ENCODE measurements around the gene DLGAP1. TPM values are rescaled to one million over a fixed set of nuclear protein-coding genes. Genes with fewer than 3 reads are reported as not detected.

The DLGAP1 gene
- total RNA-seq, 1 experiment from 2014 or later, result 0.39 TPM

DNA sequence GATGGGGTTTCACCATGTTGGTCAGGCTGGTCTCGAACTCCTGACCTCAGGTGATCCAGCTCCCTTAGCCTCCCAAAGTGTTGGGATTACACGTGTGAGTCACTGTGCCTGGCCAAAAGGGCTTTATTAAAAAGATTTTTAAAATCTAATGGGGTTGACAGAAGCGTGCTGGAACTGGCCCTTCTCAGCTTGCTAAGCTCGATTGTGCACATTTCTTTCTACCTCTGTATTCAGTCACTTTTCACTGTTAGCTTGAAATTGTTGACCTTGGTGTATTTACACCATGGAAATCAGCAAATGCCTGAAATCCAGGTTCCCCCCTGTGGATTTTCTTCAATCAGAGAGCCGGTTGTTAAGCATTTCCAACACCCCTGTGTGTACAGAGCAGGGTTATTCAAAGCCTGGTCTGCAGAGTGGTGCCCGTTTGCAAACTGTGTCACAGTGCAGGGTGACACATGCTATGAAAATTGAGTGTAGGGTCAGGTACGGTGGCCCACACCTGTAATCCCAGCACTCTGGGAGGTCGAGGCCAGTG, 864.9 kb downstream of the DLGAP1 start:
- no peak overlapping the region for H3K27ac ChIP-seq (ENCODE audit: low read depth, low read length)
- peak overlapping the region; percentile 28; the same call in 1 of the 2 replicates for H3K4me2 ChIP-seq (ENCODE audit: low read length)
- BruUV-seq (replicated peaks), result no TSS peak
- H3K79me2 ChIP-seq (ENCODE audit: insufficient read depth, low read length), result peaks cover 9% of the 10 kb centered on the region
- ChIA-PET RAD21 (ENCODE audit: low non-redundant PET in 1 of 2, low total read pairs in 2 of 2, uncharacterized antibody in 2 of 2, unreplicated experiment in 2 of 2) (no interaction called here), CTCF (no interaction called here), POLR2A (interaction anchor here (1.5 kb wide), 1 partner anchor 20 kb away, joined by 3 read pairs; no protein-coding TSS in a partner anchor)
- no peaks in the 10 kb centered on the region for H4K20me1 ChIP-seq (ENCODE audit: insufficient read depth)
- no peaks in the 10 kb centered on the region for H3K27me3 ChIP-seq (ENCODE audit: insufficient read depth, low read length)
- TF ChIP-seq, protein P1, sequence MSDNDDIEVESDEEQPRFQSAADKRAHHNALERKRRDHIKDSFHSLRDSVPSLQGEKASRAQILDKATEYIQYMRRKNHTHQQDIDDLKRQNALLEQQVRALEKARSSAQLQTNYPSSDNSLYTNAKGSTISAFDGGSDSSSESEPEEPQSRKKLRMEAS (IDR thresholded peaks at IDR 0.05), result no peak
- peak overlapping the region; percentile 48 for H2AFZ ChIP-seq (ENCODE audit: low read depth, low read length, poor library complexity, severe bottlenecking)
- no peak for ATAC-seq
- H3K36me3 ChIP-seq (ENCODE audit: control insufficient read depth in 1 of 2, insufficient read depth in 2 of 2, low read length in 2 of 2), result no peaks in the 10 kb centered on the region
- no peak for DNase-seq (ENCODE audit: low read depth, low spot score)
- no peak overlapping the region for H3K4me3 ChIP-seq (replicated peaks in 1 of 2; ENCODE audit: low read depth in 1 of 2, low read length in 2 of 2)
- peak overlapping the region; percentile 23; the same call in 1 of the 2 replicates for H3K9ac ChIP-seq (ENCODE audit: low read length)
- H3K4me1 ChIP-seq (ENCODE audit: control insufficient read depth in 1 of 2, insufficient read depth in 2 of 2, low read length in 2 of 2), result peaks cover 53 to 72% of the 10 kb centered on the region in 2 experiments
- intact Hi-C loops (cut with micrococcal nuclease), result loop anchor here (5.0 kb wide), 1 partner anchor 328 kb away; the partner anchor contains the start of gene MYL12B
- no peaks in the 10 kb centered on the region for H3K9me2 ChIP-seq (ENCODE audit: insufficient read depth)
- H3K9me3 ChIP-seq (ENCODE audit: control insufficient read depth in 1 of 2, insufficient read depth in 1 of 2, low read depth in 1 of 2, low read length in 2 of 2), result no peaks in the 10 kb centered on the region

DNA sequence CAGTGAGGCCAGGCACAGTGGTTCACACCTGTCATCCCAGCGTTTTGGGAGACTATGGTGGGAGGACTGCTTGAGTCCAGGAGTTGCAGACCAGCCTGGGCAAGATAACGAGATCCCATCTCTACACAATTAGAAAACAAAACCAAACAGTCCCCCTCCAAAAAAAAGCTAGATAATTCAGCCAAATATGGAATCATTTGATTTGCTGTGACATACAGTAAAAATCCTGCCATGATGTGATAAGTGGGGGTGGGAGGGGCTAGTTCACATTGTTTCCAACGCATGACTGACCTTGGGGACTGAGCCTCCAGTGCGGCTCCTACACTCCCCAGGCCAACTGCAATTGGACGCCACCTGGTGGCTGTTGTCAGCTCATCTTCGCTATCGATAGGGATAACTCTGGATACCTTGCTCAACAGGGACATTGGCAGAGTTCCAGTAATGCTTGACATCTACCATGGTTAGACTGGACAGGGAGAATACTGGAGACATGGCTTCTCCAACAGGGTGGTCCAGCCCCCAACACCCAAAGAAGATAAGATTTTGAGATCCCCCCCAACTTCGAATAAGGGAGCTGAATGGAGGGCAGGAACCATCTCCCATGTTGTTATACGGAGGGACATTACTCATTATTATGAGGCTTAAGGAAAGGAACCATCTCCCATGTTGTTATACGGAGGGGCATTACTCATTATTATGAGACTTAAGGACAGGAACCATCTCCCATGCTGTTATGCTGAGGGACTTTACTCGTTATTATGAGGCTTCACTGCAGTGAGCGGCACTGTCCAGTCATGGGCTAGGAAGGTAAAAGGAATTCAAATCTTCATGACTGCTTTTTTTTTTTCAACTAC, 869.2 kb downstream of the DLGAP1 start:
- Histone ChIP-seq H3K27ac (ENCODE audit: low read depth, low read length) (no peak overlapping the region), H3K4me3 (replicated peaks in 1 of 2; ENCODE audit: low read depth in 1 of 2, low read length in 2 of 2) (no peak overlapping the region), H2AFZ (ENCODE audit: low read depth, low read length, poor library complexity, severe bottlenecking) (peak overlapping the region; percentile 47), H3K4me2 (ENCODE audit: low read length) (peak overlapping the region; percentile 26), H3K79me2 (ENCODE audit: insufficient read depth, low read length) (no peaks in the 10 kb centered on the region), H3K9me3 (ENCODE audit: control insufficient read depth in 1 of 2, insufficient read depth in 1 of 2, low read depth in 1 of 2, low read length in 2 of 2) (no peaks in the 10 kb centered on the region), H3K36me3 (ENCODE audit: control insufficient read depth in 1 of 2, insufficient read depth in 2 of 2, low read length in 2 of 2) (no peaks in the 10 kb centered on the region), H3K27me3 (ENCODE audit: insufficient read depth, low read length) (no peaks in the 10 kb centered on the region), H3K4me1 (ENCODE audit: control insufficient read depth in 1 of 2, insufficient read depth in 2 of 2, low read length in 2 of 2) (peaks cover 35 to 55% of the 10 kb centered on the region in 2 experiments), H4K20me1 (ENCODE audit: insufficient read depth) (no peaks in the 10 kb centered on the region), H3K9me2 (ENCODE audit: insufficient read depth) (no peaks in the 10 kb centered on the region), H3K9ac (ENCODE audit: low read length) (no peak overlapping the region)
- ATAC-seq (peak; percentile 96), DNase-seq (ENCODE audit: low read depth, low spot score) (peak; percentile 91)
- ChIA-PET RAD21 (ENCODE audit: low non-redundant PET in 1 of 2, low total read pairs in 2 of 2, uncharacterized antibody in 2 of 2, unreplicated experiment in 2 of 2) (interaction anchor here in 1 of 2 experiments (0.6 to 0.9 kb wide), 2 partner anchors 207 to 304 kb away, joined by 3 read pairs; no protein-coding TSS in a partner anchor), CTCF (interaction anchor here (0.6 to 2.4 kb wide), 12 partner anchors 8 to 265 kb away, joined by 3 to 29 read pairs (median 5); no protein-coding TSS in a partner anchor), POLR2A (interaction anchor here (0.8 to 2.1 kb wide), 8 partner anchors 8 to 289 kb away, joined by 3 to 10 read pairs (median 5); no protein-coding TSS in a partner anchor)
- no TSS peak for BruUV-seq (replicated peaks)
- intact Hi-C loops (cut with micrococcal nuclease), result loop anchor here (2.0 to 5.0 kb wide), 3 partner anchors 54 to 305 kb away; no protein-coding TSS in a partner anchor
- TF ChIP-seq CTCF (IDR thresholded peaks at IDR 0.05 in 2 of 3, conservative IDR thresholded peaks at IDR 0.05 in 1 of 3; ENCODE audit: borderline replicate concordance in 1 of 3, insufficient read depth in 1 of 3, low read depth in 2 of 3, low read length in 2 of 3) (peak in 2 of 3 experiments; percentile 89 to 93; a peak in 4 of 6 replicates), ZFX (IDR thresholded peaks at IDR 0.05) (no peak), YY1 (IDR thresholded peaks at IDR 0.05; ENCODE audit: extremely low read depth, insufficient replicate concordance, low read depth, low read length) (peak; percentile 45), ATF3 (IDR thresholded peaks at IDR 0.05) (no peak), TCF7L2 (IDR thresholded peaks at IDR 0.05; ENCODE audit: borderline replicate concordance, extremely low read depth, insufficient read depth, insufficient read length) (no peak), RAD21 (IDR thresholded peaks at IDR 0.05; ENCODE audit: low read depth) (no peak), POLR2AphosphoS5 (IDR thresholded peaks at IDR 0.05; ENCODE audit: low read depth, low read length) (peak; percentile 64), ELF1 (IDR thresholded peaks at IDR 0.05; ENCODE audit: borderline replicate concordance, low read depth) (no peak)
- TF ChIP-seq, protein P1 (IDR thresholded peaks at IDR 0.05), result no peak
- TF ChIP-seq, protein P2, sequence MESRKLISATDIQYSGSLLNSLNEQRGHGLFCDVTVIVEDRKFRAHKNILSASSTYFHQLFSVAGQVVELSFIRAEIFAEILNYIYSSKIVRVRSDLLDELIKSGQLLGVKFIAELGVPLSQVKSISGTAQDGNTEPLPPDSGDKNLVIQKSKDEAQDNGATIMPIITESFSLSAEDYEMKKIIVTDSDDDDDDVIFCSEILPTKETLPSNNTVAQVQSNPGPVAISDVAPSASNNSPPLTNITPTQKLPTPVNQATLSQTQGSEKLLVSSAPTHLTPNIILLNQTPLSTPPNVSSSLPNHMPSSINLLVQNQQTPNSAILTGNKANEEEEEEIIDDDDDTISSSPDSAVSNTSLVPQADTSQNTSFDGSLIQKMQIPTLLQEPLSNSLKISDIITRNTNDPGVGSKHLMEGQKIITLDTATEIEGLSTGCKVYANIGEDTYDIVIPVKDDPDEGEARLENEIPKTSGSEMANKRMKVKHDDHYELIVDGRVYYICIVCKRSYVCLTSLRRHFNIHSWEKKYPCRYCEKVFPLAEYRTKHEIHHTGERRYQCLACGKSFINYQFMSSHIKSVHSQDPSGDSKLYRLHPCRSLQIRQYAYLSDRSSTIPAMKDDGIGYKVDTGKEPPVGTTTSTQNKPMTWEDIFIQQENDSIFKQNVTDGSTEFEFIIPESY (IDR thresholded peaks at IDR 0.05; ENCODE audit: extremely low read depth, insufficient replicate concordance, low read length), result no peak

Data from HCT116 (cell line).